Stimulated activated CD4-positive, alpha-beta T cell treated with anti-CD3 and anti-CD28 coated beads, TNF-alpha, amount 100 ng/mL, for 1 hour (primary cell): Measurements from ENCODE around the gene VPS8.

Experiments used
- DNase-seq, 3 donors: peaks; one replicate each; pipeline ENCODE4 v3.0.0-alpha.2; 2020; ENCODE audit warnings: low read depth in 3 of 3, low spot score in 1 of 3

VPS8 gene

DNA sequence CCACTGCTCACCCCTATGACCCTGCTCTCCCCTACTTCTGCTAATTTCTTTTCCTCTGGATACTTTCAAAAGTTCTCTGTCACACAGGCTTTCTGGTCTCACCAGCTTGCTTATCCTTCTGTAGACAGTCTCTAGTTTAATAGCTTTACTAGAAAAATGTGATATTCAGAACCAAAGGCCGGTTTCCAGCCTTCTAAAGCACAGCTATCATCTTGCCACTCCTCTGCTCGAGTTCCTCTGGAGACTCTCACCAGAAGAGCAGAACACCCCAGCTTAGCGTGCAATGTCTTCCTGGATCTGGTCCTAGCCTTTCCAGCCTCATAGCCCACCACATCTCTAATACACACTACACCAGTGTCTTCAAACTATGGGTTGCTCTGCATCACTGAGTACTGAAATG is 1.8 kb upstream of the VPS8 start:
- no peak for DNase-seq

GRCh38 chr3:184811034-184811433 is 932 bp upstream of the VPS8 start:
- no peak for DNase-seq

- no peak for DNase-seq
Measured at GRCh38 chr3:184811663-184811998, 335 bp upstream of the VPS8 start.

DNA sequence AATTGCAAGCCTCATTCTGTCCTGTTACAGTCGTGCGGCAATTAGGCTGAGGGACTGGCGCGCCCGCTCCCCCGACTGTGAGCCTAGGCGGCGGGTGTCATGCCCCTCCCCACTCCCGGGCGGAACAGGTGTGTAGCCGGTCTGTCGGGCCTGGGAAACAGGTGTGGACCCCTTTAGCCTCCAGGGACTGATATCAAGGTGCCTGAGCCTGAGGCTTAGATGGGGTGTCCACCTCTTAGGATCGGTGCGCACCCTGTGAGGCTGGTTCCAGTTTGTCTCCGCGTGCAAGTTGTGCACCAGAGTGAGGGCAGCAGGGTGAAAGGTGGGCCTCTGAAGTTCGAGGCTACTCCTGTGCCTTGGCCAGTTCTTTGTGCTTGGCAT is 686 bp downstream of the VPS8 start:
- peak in 1 of 3 donors; percentile 6 for DNase-seq

- DNase-seq = no peak
Measured at GRCh38 chr3:184813357-184813756, 1.4 kb downstream of the VPS8 start.

- DNase-seq = no peak
Measured at GRCh38 chr3:184814214-184814613, 2.2 kb downstream of the VPS8 start.

DNA sequence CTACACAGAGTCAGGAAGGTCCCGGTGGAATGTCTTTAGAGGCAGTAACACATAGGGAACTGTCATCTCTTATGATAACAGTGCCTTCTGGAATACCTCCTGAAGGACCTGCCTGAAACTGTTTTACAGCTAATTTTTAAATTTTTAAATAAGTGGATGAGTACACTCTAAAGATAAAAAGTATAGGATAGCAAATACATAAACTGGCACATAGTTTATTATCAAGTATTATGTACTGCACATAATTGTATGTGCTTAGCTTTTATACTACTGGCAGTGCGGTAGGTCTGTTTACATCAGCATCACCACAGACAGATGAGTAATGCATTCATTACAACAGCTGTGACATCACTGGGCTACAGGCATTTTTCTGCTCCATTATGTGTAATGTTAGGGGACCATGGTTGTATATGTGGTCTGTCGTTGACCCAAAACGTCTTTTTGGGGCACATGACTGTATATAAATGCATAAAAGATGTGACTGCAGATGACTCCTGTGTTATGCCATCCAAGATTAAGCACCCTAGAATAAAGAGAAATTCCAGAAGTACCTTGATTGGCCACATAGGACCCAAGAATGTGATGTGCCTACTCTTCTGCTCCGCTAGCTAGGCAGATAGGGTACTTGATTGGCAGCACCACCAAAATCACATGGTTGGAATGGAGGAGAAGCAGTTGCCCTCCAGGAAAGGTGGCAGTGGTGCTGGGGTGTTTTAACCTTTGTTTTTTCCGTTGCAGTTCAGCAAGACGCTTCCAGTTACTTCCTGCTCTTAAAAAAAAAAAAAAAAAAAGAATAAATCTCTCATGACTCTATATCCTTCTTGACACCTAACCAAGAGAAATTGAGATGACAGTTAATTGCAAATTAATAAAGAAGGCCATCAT is 3.3 kb downstream of the VPS8 start:
- no peak for DNase-seq

- no peak for DNase-seq
Measured at GRCh38 chr3:184816614-184817013, 4.6 kb downstream of the VPS8 start.

GRCh38 chr3:184820525-184820924 is 8.6 kb downstream of the VPS8 start:
- no peak for DNase-seq

DNA sequence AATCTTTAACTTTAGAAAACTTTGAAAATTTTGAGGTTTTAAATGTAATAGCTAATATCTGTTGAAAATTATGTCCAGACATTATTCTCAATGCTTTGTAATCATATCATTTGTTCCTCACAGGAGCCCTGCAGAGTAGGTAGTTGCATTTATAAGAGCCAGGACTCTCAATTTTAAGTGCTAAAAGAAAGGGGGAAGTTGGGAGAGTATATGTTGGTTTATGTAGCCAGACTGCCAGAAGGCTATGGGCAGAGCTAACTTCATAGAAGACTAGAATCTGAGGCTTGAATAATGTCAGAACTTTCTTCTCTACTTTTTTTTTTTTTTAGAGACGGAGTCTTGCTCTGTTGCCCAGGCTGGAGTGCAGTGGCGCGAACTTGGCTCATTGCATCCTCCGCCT is 9.1 kb downstream of the VPS8 start:
- no peak for DNase-seq

GRCh38 chr3:184822081-184822480 is 10.1 kb downstream of the VPS8 start:
- no peak for DNase-seq

GRCh38 chr3:184822654-184823053 is 10.7 kb downstream of the VPS8 start:
- no peak for DNase-seq

DNA sequence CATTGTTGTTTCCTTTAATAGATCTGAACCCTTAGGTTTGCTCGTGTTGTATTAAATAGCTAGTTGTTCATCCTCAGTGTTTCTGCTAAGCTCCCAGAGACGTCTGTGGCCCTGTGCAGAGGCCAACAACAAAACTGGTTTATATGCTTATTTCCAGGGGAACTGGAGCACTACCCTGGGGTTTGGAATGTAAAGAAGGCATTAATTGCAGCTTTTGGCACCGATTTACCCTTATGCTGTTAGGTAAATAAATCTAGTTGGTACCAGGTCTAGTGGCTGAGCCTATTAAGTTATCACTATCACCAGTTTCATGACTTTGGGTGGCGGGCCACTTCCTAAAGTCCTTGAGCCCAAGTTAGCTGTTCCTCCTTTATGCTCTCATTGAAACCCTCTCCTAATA is 12.0 kb downstream of the VPS8 start:
- no peak for DNase-seq

DNA sequence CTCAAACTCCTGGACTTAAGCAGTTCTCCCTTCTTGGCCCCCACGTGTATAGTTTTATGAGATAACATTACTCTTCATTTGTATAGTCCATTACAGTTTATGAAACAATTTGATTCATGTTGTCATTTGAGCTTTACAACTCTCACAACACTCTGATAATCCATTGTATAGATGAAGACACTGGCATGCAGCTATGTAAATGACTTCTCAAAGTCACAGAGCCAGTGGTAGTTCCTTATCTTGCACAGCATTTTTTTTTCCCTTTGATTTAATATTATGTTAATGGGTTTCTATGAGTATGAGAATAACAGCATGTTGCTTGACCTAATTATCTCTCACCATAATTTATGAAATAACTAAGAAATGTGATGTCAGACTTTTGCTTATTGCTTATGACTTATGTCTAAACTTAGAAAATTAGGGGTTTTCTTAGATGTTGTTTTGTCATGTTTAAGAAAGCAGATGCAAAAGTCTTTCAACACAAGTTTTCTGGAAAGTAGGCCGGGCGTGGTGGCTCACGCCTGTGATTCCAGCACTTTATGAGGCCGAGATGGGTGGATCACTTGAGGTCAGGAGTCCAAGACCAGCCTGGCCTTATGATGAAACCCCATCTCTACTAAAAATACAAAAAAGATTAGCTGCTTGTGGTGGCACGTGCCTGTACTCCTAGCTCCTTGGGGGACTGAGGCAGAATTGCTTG is 13.3 kb downstream of the VPS8 start:
- no peak for DNase-seq

- no peak for DNase-seq
Measured at GRCh38 chr3:184827572-184827971, 15.6 kb downstream of the VPS8 start.

GRCh38 chr3:184832044-184832443 is 20.1 kb downstream of the VPS8 start:
- DNase-seq = no peak

- no peak for DNase-seq
Measured at GRCh38 chr3:184832903-184833302, 20.9 kb downstream of the VPS8 start.

GRCh38 chr3:184836090-184836822 is 24.3 kb downstream of the VPS8 start:
- no peak for DNase-seq

- DNase-seq = no peak
Measured at GRCh38 chr3:184842433-184842832, 30.5 kb downstream of the VPS8 start.

DNA sequence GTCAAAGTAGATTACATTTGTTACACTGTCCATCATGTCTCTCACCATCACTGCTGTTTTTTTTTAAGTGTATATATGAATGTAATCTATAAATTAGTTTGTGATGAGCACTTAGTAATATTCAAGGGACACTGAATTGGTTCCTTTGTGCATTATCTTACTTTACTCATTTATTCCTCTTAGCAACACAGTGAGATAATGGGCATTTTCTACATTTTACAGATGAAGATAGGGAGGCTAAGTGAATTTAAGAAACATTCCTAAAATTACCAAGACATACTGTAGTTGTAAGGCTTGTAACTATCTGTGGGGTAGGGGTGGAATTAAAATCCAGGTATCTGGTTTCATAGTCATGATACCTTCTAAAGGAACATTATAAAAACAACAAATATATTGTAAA is 33.9 kb downstream of the VPS8 start:
- DNase-seq = no peak

DNA sequence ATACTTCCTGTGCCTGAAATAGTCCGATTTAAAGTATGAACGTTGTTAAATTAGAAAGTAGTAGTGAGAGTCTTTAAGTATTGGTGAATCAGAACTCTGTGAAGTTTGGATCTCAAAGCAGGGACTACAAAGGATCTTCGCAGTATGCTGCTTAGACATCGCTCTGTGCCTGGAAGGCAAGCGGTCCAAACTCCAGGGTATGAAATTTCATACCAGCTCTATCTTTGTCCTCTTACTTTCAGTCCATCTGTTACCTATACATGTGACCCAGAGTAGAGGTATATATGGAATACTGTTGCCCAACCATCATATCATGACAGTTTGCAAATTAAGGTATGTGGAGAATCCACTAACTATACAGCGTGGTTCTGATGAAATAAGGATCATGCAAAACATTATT is 34.5 kb downstream of the VPS8 start:
- DNase-seq = no peak

DNA sequence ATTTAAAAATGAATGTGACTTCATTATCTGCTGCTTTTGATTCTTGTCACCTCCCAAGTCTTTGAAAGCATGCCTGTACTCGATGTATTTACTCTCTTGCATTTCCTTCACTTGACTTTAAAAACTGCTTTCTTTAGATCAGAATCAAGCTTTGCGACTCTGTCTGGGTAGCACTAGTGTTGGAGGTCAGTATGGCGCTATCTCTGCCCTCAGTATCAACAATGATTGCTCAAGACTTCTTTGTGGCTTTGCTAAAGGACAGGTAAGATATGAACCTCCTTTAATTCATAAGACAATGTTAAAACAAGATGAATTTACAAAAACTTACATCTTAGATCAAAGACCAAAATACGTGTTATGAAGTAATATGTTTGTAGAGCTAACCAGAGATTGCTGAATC is 37.0 kb downstream of the VPS8 start:
- no peak for DNase-seq
